GM23338 (cell line): ENCODE data around the gene NPIPB5.
"Not testable (repeated sequence)": the region's sequence is repeated elsewhere in the genome, so short reads cannot be mapped to it uniquely, and the experiment has no call there.

Experiments used
- CREB1 ChIP-seq: fragments of 250-450 bp; sonication (Bioruptor Pico); IDR thresholded peaks from 2 replicates; pipeline ENCODE4 v1.5.0; 2020; ENCODE audit warnings: low read depth, mild to moderate bottlenecking, moderate library complexity
- EZH2 ChIP-seq: fragments of 200-600 bp; sonication (generic); IDR thresholded peaks from one replicate; pipeline ENCODE4 v1.8.0; 2017; ENCODE audit warnings: antibody characterized with exemption, mild to moderate bottlenecking, low read depth; ENCODE audit not compliant: unreplicated experiment
- EZH2phosphoT487 ChIP-seq: fragments of 200-600 bp; sonication (generic); IDR thresholded peaks from one replicate; pipeline ENCODE4 v1.8.1; 2018; ENCODE audit warnings: antibody characterized with exemption; ENCODE audit not compliant: unreplicated experiment
- JUNB ChIP-seq: IDR thresholded peaks from one replicate; pipeline ENCODE4 v1.6.1; 2016; ENCODE audit warnings: antibody characterized with exemption; ENCODE audit not compliant: unreplicated experiment
- NANOG ChIP-seq: IDR thresholded peaks from 2 replicates; pipeline ENCODE4 v1.6.1; 2016; ENCODE audit warnings: antibody characterized with exemption, borderline replicate concordance
- POLR2AphosphoS5 ChIP-seq: IDR thresholded peaks from 2 replicates; pipeline ENCODE4 v1.6.1; 2016; ENCODE audit warnings: antibody characterized with exemption, low read depth
- REST ChIP-seq: IDR thresholded peaks from one replicate; pipeline ENCODE4 v1.6.1; 2018; ENCODE audit warnings: antibody characterized with exemption; ENCODE audit not compliant: unreplicated experiment
- STAT1 ChIP-seq: IDR thresholded peaks from one replicate; pipeline ENCODE4 v1.6.1; 2016; ENCODE audit warnings: antibody characterized with exemption; ENCODE audit not compliant: unreplicated experiment
- ZNF114 ChIP-seq: fragments of 250-450 bp; sonication (Bioruptor Pico); IDR thresholded peaks from 2 replicates; pipeline ENCODE4 v1.5.0; 2020; ENCODE audit warnings: mild to moderate bottlenecking, moderate library complexity
- ZNF331 ChIP-seq: fragments of 250-450 bp; sonication (Bioruptor Pico); IDR thresholded peaks from 2 replicates; pipeline ENCODE4 v1.5.0; 2020; ENCODE audit warnings: low read depth, mild to moderate bottlenecking, moderate library complexity
- TF ChIP-seq, protein P1 (sequence below), 2 experiments: fragments of 200-600 bp in 1 of 2; sonication (generic) in 1 of 2; conservative IDR thresholded peaks; 2 replicates each; pipeline versions ENCODE4 v1.5.1 to v1.6.1; 2016 to 2017; ENCODE audit warnings: antibody characterized with exemption in 2 of 2, low read depth in 2 of 2, mild to moderate bottlenecking in 2 of 2, moderate library complexity in 1 of 2
- TF ChIP-seq, protein P2 (sequence below): IDR thresholded peaks from 2 replicates; pipeline ENCODE4 v1.6.1; 2016; ENCODE audit warnings: antibody characterized with exemption

GRCh38 chr16:22468846-22469245 lies 41.8 kb upstream of the NPIPB5 start:
- TF ChIP-seq, protein P1, sequence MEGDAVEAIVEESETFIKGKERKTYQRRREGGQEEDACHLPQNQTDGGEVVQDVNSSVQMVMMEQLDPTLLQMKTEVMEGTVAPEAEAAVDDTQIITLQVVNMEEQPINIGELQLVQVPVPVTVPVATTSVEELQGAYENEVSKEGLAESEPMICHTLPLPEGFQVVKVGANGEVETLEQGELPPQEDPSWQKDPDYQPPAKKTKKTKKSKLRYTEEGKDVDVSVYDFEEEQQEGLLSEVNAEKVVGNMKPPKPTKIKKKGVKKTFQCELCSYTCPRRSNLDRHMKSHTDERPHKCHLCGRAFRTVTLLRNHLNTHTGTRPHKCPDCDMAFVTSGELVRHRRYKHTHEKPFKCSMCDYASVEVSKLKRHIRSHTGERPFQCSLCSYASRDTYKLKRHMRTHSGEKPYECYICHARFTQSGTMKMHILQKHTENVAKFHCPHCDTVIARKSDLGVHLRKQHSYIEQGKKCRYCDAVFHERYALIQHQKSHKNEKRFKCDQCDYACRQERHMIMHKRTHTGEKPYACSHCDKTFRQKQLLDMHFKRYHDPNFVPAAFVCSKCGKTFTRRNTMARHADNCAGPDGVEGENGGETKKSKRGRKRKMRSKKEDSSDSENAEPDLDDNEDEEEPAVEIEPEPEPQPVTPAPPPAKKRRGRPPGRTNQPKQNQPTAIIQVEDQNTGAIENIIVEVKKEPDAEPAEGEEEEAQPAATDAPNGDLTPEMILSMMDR (conservative IDR thresholded peaks at IDR 0.05; ENCODE audit: low read depth in 2 of 2): not testable (repeated sequence)
- not testable (repeated sequence) for TF ChIP-seq REST; NANOG; CREB1 (CRISPR knock-in tag); POLR2AphosphoS5; EZH2; ZNF331 (CRISPR knock-in tag); JUNB; STAT1; EZH2phosphoT487; ZNF114 (CRISPR knock-in tag)
- TF ChIP-seq, protein P2, sequence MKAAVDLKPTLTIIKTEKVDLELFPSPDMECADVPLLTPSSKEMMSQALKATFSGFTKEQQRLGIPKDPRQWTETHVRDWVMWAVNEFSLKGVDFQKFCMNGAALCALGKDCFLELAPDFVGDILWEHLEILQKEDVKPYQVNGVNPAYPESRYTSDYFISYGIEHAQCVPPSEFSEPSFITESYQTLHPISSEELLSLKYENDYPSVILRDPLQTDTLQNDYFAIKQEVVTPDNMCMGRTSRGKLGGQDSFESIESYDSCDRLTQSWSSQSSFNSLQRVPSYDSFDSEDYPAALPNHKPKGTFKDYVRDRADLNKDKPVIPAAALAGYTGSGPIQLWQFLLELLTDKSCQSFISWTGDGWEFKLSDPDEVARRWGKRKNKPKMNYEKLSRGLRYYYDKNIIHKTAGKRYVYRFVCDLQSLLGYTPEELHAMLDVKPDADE: not testable (repeated sequence)
